ENCODE results near the gene LRTM2.

GRCh38 chr12:1823237-1823636, 2.9 kb downstream of the LRTM2 start:
- TF ChIP-seq CTCF (IDR thresholded peaks at IDR 0.05) (no peak), ZFX (IDR thresholded peaks at IDR 0.05; ENCODE audit: borderline replicate concordance) (no peak)
